K562 (cell line): Measurements from ENCODE around the gene ARHGAP42. TPM values are rescaled to one million over a fixed set of nuclear protein-coding genes. Genes with fewer than 3 reads are reported as not detected.

ENCODE experiments used
- ATAC-seq: fragments of 200-7000 bp; cut with Tn5 transposase; 3 replicates; pipeline ENCODE4 v1.9.1; 2020; ENCODE audit warnings: moderate library complexity
- BruUV-seq: library from RNA; stranded (reverse); fragments of 400-500 nt; replicated peaks from 2 replicates; lab custom pipeline; 2021; lab: Mats Ljungman, UMichigan
- CTCF ChIA-PET: fragments of 300-600 bp; formaldehyde crosslinking; extraction: SDS; loops from one replicate; lab custom pipeline; 2021; ENCODE audit warnings: low intra/inter-chr PET ratio; lab: Yijun Ruan, JAX
- POLR2A ChIA-PET: fragments of 300-600, 350-650 bp; sonication (Branson Sonifier 250); formaldehyde crosslinking; extraction: SDS; loops from one replicate; lab custom pipeline; 2021; ENCODE audit warnings: antibody characterized with exemption, inconsistent platforms; lab: Yijun Ruan, JAX
- DNase-seq, 4 experiments: peaks; one replicate each; pipeline versions ENCODE4 v3.0.0 to v3.0.0-alpha.2; 2011 to 2018; ENCODE audit warnings: low spot score in 3 of 4, mixed read lengths in 3 of 4; ENCODE audit errors: extremely low read depth in 1 of 4
- FAIRE-seq: peaks from 2 replicates; lab custom pipeline; 2011; peaks lifted over from hg19 to GRCh38; lab: Jason Lieb, UNC
- H2AFZ ChIP-seq: 2 replicates; pipeline ENCODE4 v1.6.0; 2011; ENCODE audit warnings: low read depth, low read length, control low read depth, inconsistent platforms
- H3K27ac ChIP-seq: fragments of 200-600 bp; 3 replicates; pipeline ENCODE4 v1.8.0; 2011; ENCODE audit warnings: low read depth, mild to moderate bottlenecking, control low read depth, inconsistent platforms, low read length, moderate library complexity, mixed read lengths; ENCODE audit errors: extremely low read depth
- H3K27me3 ChIP-seq, 2 experiments: fragments of 300-600 bp in 1 of 2; 2 replicates in 1 of 2; 3 replicates in 1 of 2; pipeline versions ENCODE4 v1.6.0 to v1.8.0; 2011; ENCODE audit warnings: inconsistent platforms in 2 of 2, low read length in 2 of 2, mild to moderate bottlenecking in 1 of 2, mixed read lengths in 1 of 2, moderate library complexity in 1 of 2; ENCODE audit not compliant: control insufficient read depth in 2 of 2, insufficient read depth in 2 of 2
- H3K36me3 ChIP-seq: fragments of 300-600 bp; 3 replicates; pipeline ENCODE4 v1.8.0; 2011; ENCODE audit warnings: mild to moderate bottlenecking, low read length, inconsistent platforms; ENCODE audit not compliant: control insufficient read depth, insufficient read depth
- H3K4me1 ChIP-seq, 2 experiments: fragments of 200-600 bp in 1 of 2; replicated peaks in 1 of 2; 2 replicates in 1 of 2; 3 replicates in 1 of 2; pipeline versions ENCODE4 v1.5.1 to v1.8.0; 2011; ENCODE audit warnings: inconsistent platforms in 2 of 2, low read length in 2 of 2, mild to moderate bottlenecking in 1 of 2, mixed read lengths in 1 of 2, moderate library complexity in 1 of 2; ENCODE audit not compliant: control insufficient read depth in 2 of 2, insufficient read depth in 2 of 2
- H3K4me2 ChIP-seq: 2 replicates; pipeline ENCODE4 v1.6.1; 2011; ENCODE audit warnings: low read length, control low read depth, inconsistent platforms, mixed read lengths; ENCODE audit not compliant: insufficient read depth
- H3K4me3 ChIP-seq: fragments of 200-600 bp; sonication (generic), shearing (Covaris generic); 2 replicates; pipeline ENCODE4 v1.5.1; 2016; ENCODE audit warnings: control low read depth, inconsistent platforms
- H3K79me2 ChIP-seq: fragments of 200-600 bp; 3 replicates; pipeline ENCODE4 v1.8.0; 2011; ENCODE audit warnings: low read length, inconsistent platforms; ENCODE audit not compliant: control insufficient read depth, insufficient read depth
- H3K9ac ChIP-seq, 2 experiments: 2 replicates each; pipeline versions ENCODE4 v1.6.0 to v1.6.1; 2011; ENCODE audit warnings: low read depth in 2 of 2, low read length in 2 of 2, control low read depth in 1 of 2, inconsistent platforms in 1 of 2, mild to moderate bottlenecking in 1 of 2, mixed read lengths in 1 of 2; ENCODE audit not compliant: insufficient read depth in 1 of 2
- H3K9me1 ChIP-seq: one replicate; pipeline ENCODE4 v1.6.0; 2011; ENCODE audit warnings: inconsistent platforms, mild to moderate bottlenecking, low read length, moderate library complexity; ENCODE audit not compliant: control insufficient read depth, insufficient read depth
- H3K9me3 ChIP-seq: replicated peaks from 2 replicates; pipeline ENCODE4 v1.5.1; 2011; ENCODE audit warnings: low read depth, low read length, inconsistent platforms; ENCODE audit not compliant: control insufficient read depth, insufficient read depth
- H4K20me1 ChIP-seq: replicated peaks from 2 replicates; pipeline ENCODE4 v1.6.1; 2011; ENCODE audit warnings: low read length, inconsistent platforms, mixed read lengths; ENCODE audit not compliant: control insufficient read depth, insufficient read depth
- EHMT2 ChIP-seq: fragments of 450-650 bp; IDR thresholded peaks from 2 replicates; pipeline ENCODE4 v1.6.1; 2018; ENCODE audit warnings: antibody characterized with exemption
- NR2C1 ChIP-seq, 2 experiments: fragments of 450-650 bp; IDR thresholded peaks; 2 replicates each; pipeline ENCODE4 v1.6.1; 2017; ENCODE audit warnings: mild to moderate bottlenecking in 2 of 2, antibody characterized with exemption in 1 of 2, inconsistent platforms in 1 of 2, missing compliant biosample characterization in 1 of 2, missing genetic modification characterization in 1 of 2
- RERE ChIP-seq: sonication (generic); formaldehyde crosslinking; IDR thresholded peaks from 2 replicates; pipeline ENCODE4 v1.8.0; 2023; ENCODE audit warnings: missing genetic modification reagents, mild to moderate bottlenecking, borderline replicate concordance
- ZKSCAN3 ChIP-seq: fragments of 250-450 bp; sonication (Bioruptor Pico); IDR thresholded peaks from 2 replicates; pipeline ENCODE4 v1.4.0; 2020
- WGBS: fragments of 100-300 bp; shearing (Covaris generic); methylation state at CpG from one replicate; pipeline ENCODE4 v1.1.6; 2016; ENCODE audit warnings: low coverage, mixed read lengths; ENCODE audit not compliant: insufficient coverage; ENCODE audit errors: missing lambda C conversion rate; 5-methylcytosine and 5-hydroxymethylcytosine counted together
- in situ Hi-C: fragments of 300-500 bp; cut with MboI; formaldehyde crosslinking; loops from 4 replicates; pipeline ENCODE4 v1.15.0; 2018; ENCODE audit warnings: inconsistent platforms, mixed read lengths
- intact Hi-C: fragments of 100-400 bp; cut with micrococcal nuclease; formaldehyde crosslinking; loops from 2 replicates; pipeline ENCODE4 v1.14.2; 2022
- polyA plus RNA-seq, 8 experiments: library from polyadenylated mRNA; depleted of rRNA in 4 of 8; stranded (reverse) in 5 of 8; unstranded in 3 of 8; fragments of >200 nt; fragmentation: Nextera tagmentation in 2 of 8; fragmentation: Illumina TruSeq in 1 of 8; extraction: Ambion mirVana in 2 of 8; extraction: Trizol in 1 of 8; gene quantifications; 2 replicates each; pipeline versions ENCODE4 v1.2.1 to v1.2.3, GENCODE V29; 2011 to 2014; ENCODE audit warnings: inconsistent platforms in 1 of 8, missing spikeins in 1 of 8
- total RNA-seq, 7 experiments: library from RNA; depleted of rRNA in 6 of 7; stranded (reverse); fragments of >200 nt in 6 of 7; fragmentation: Illumina TruSeq in 2 of 7; extraction: Trizol in 2 of 7; gene quantifications; 2 replicates each; pipeline versions ENCODE4 v1.2.1 to v1.2.3, GENCODE V29; 2011 to 2021; ENCODE audit warnings: low replicate concordance in 1 of 7
- TF ChIP-seq, protein P1 (sequence below), 2 experiments: fragments of 450-650 bp; IDR thresholded peaks; 2 replicates each; pipeline ENCODE4 v1.6.1; 2018; ENCODE audit warnings: mild to moderate bottlenecking in 2 of 2, low read depth in 1 of 2; ENCODE audit not compliant: partially characterized antibody in 2 of 2

ARHGAP42 gene
- total and polyA plus RNA-seq, 9 of the 15 experiments (the other 6 are each of a cell fraction or from before 2014, with no cell fraction given): 0.95 to 6.1 (median 2.4) TPM

GRCh38 chr11:100965346-100965745, 278.3 kb downstream of the ARHGAP42 start:
- H3K27me3 ChIP-seq: no peaks in the 10 kb centered on the region
- ChIA-PET CTCF (no interaction called here), POLR2A (no interaction called here)
- H3K79me2 ChIP-seq: no peaks in the 10 kb centered on the region
- no peak overlapping the region for H3K27ac ChIP-seq
- intact Hi-C loops: no loop called here
- H3K4me1 ChIP-seq: peaks cover 0 to 6% of the 10 kb centered on the region in 2 experiments; a peak in 2 of 5 replicates
- no peaks in the 10 kb centered on the region for H3K9me1 ChIP-seq
- WGBS: 75% methylated on average over 1 of the region's 1 CpG
- no peak overlapping the region for H3K4me3 ChIP-seq
- H3K36me3 ChIP-seq: peaks cover 3% of the 10 kb centered on the region; the same call in 2 of the 3 replicates
- no peak overlapping the region for H3K9ac ChIP-seq
- H4K20me1 ChIP-seq: no peaks in the 10 kb centered on the region
- no peak overlapping the region for H2AFZ ChIP-seq
- TF ChIP-seq NR2C1 (IDR thresholded peaks at IDR 0.05) (no peak), NR2C1 (tag; IDR thresholded peaks at IDR 0.05) (no peak), EHMT2 (no peak), ZKSCAN3 (CRISPR knock-in tag) (no peak), RERE (CRISPR knock-in tag) (no peak)
- TF ChIP-seq, protein P1, sequence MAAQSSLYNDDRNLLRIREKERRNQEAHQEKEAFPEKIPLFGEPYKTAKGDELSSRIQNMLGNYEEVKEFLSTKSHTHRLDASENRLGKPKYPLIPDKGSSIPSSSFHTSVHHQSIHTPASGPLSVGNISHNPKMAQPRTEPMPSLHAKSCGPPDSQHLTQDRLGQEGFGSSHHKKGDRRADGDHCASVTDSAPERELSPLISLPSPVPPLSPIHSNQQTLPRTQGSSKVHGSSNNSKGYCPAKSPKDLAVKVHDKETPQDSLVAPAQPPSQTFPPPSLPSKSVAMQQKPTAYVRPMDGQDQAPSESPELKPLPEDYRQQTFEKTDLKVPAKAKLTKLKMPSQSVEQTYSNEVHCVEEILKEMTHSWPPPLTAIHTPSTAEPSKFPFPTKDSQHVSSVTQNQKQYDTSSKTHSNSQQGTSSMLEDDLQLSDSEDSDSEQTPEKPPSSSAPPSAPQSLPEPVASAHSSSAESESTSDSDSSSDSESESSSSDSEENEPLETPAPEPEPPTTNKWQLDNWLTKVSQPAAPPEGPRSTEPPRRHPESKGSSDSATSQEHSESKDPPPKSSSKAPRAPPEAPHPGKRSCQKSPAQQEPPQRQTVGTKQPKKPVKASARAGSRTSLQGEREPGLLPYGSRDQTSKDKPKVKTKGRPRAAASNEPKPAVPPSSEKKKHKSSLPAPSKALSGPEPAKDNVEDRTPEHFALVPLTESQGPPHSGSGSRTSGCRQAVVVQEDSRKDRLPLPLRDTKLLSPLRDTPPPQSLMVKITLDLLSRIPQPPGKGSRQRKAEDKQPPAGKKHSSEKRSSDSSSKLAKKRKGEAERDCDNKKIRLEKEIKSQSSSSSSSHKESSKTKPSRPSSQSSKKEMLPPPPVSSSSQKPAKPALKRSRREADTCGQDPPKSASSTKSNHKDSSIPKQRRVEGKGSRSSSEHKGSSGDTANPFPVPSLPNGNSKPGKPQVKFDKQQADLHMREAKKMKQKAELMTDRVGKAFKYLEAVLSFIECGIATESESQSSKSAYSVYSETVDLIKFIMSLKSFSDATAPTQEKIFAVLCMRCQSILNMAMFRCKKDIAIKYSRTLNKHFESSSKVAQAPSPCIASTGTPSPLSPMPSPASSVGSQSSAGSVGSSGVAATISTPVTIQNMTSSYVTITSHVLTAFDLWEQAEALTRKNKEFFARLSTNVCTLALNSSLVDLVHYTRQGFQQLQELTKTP (IDR thresholded peaks at IDR 0.05; ENCODE audit: low read depth in 1 of 2, partially characterized antibody in 2 of 2): no peak
- ATAC-seq (no peak), FAIRE-seq (no peak), DNase-seq (no peak)
- no TSS peak for BruUV-seq
- H3K9me3 ChIP-seq: peaks cover 11% of the 10 kb centered on the region
- H3K4me2 ChIP-seq: no peak overlapping the region
- in situ Hi-C loops: no loop called here
